ENCODE results near the gene COLGALT1. TPM values are rescaled to one million over a fixed set of nuclear protein-coding genes. Genes with fewer than 3 reads are reported as not detected.

Gene COLGALT1
- total and polyA plus RNA-seq, 2 of the 8 experiments (the other 6 are each of a cell fraction or from before 2014, with no cell fraction given) = 44.7 to 58.1 TPM

DNA sequence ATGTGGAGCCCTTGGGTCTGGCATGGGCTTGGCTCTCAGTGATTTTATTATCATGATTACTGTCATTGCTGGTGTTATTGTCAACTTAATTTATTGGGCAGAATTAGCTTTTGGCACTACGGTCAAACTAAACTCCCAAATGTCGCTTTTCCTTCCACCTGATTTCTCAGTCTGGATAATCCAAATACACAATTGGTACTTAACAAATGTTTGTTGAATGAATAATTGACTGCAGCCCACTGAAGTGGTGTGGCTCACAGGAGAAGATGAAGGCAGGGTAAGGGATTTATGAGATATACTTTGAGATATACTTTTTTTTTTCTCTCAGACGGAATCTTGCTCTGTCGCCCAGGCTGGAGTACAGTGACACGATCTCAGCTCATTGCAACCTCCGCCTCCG lies 1.5 kb downstream of the COLGALT1 start:
- DNase-seq (ENCODE audit: low read depth in 1 of 2, low spot score in 2 of 2) (no peak), FAIRE-seq (no peak)
- Histone ChIP-seq H2BK15ac (ENCODE audit: low read length) (no peak overlapping the region), H3K9ac (replicated peaks in 1 of 4; ENCODE audit: extremely low read depth in 1 of 4, low read depth in 3 of 4, low read length in 3 of 4) (no peak overlapping the region), H3K18ac (ENCODE audit: extremely low read depth, low read length) (no peak overlapping the region), H2BK120ac (replicated peaks; ENCODE audit: low read depth, low read length) (no peak overlapping the region), H3K27ac (ENCODE audit: low read depth, low read length) (no peak overlapping the region), H4K8ac (ENCODE audit: extremely low read depth, insufficient read depth, low read length) (no peak overlapping the region), H3K4me2 (ENCODE audit: insufficient read depth in 1 of 2, low read depth in 2 of 2, low read length in 2 of 2) (no peak overlapping the region; a peak in 1 of 4 replicates), H2AFZ (ENCODE audit: low read length) (no peak overlapping the region), H3K4me1 (replicated peaks in 1 of 4; ENCODE audit: control insufficient read depth in 3 of 4, insufficient read depth in 4 of 4, low read length in 3 of 4) (peaks cover 0 to 7% (median 3%) of the 10 kb centered on the region in 4 experiments; a peak in 5 of 7 replicates), H2AK5ac (ENCODE audit: low read depth, low read length) (no peak overlapping the region), H3K56ac (replicated peaks; ENCODE audit: insufficient read length, low read depth, low read length) (no peak overlapping the region), H3K4me3 (ENCODE audit: extremely low read depth in 1 of 4, insufficient read depth in 2 of 4, low read depth in 3 of 4, low read length in 4 of 4) (no peak overlapping the region), H3K14ac (ENCODE audit: insufficient read length) (no peak overlapping the region), H2BK12ac (ENCODE audit: low read depth, low read length) (no peak overlapping the region), H3K79me1 (ENCODE audit: low read depth, low read length) (no peaks in the 10 kb centered on the region), H3K36me3 (ENCODE audit: control insufficient read depth in 2 of 4, insufficient read depth in 4 of 4, low read length in 3 of 4) (peaks cover 0 to 4% (median 0%) of the 10 kb centered on the region in 4 experiments; a peak in 1 of 8 replicates), H3K79me2 (ENCODE audit: control insufficient read depth in 1 of 2, insufficient read depth in 2 of 2, low read length in 2 of 2) (no peaks in the 10 kb centered on the region; a peak in 1 of 4 replicates), H3K23ac (ENCODE audit: insufficient read length) (no peak overlapping the region), H2BK20ac (ENCODE audit: low read length) (no peak overlapping the region), H3K9me3 (ENCODE audit: insufficient read depth in 2 of 2, low read depth in 1 of 2, low read length in 1 of 2) (no peaks in the 10 kb centered on the region), H3K23me2 (ENCODE audit: low read depth, low read length) (peaks cover 9% of the 10 kb centered on the region; the same call in 1 of the 2 replicates), H3K4ac (replicated peaks; ENCODE audit: insufficient read length, low read depth, low read length) (no peak overlapping the region), H3K27me3 (replicated peaks in 1 of 4; ENCODE audit: control insufficient read depth in 3 of 4, extremely low read depth in 1 of 4, insufficient read depth in 3 of 4, low read length in 3 of 4) (peaks cover 0 to 7% (median 2%) of the 10 kb centered on the region in 4 experiments; a peak in 2 of 7 replicates), H4K91ac (replicated peaks; ENCODE audit: insufficient read length, low read length) (no peak overlapping the region), H2BK5ac (ENCODE audit: low read depth, low read length) (no peak overlapping the region), H4K5ac (ENCODE audit: insufficient read length, low read depth, low read length) (no peak overlapping the region), H4K20me1 (replicated peaks in 1 of 2; ENCODE audit: control insufficient read depth in 1 of 2, insufficient read depth in 2 of 2, low read length in 2 of 2) (peaks cover 2 to 4% of the 10 kb centered on the region in 2 experiments)
- ChIA-PET POLR2A (ENCODE audit: partially characterized antibody) (interaction anchor here (0.9 to 1.5 kb wide), 3 partner anchors 22 to 238 kb away, joined by 3 to 4 read pairs (median 3); partner anchors contain the start of gene B3GNT3), CTCF (ENCODE audit: partially characterized antibody) (interaction anchor here (0.6 to 4.8 kb wide), 14 partner anchors 9 to 842 kb away, joined by 3 to 28 read pairs (median 4); partner anchors contain the start of gene NXNL1)
- TF ChIP-seq ASH2L (IDR thresholded peaks at IDR 0.05; ENCODE audit: low read length) (no peak), ATF2 (IDR thresholded peaks at IDR 0.05; ENCODE audit: low read length) (no peak), MAX (IDR thresholded peaks at IDR 0.05) (no peak), GTF2F1 (IDR thresholded peaks at IDR 0.05; ENCODE audit: borderline replicate concordance, low read depth, low read length) (no peak), EP300 (IDR thresholded peaks at IDR 0.05; ENCODE audit: borderline replicate concordance in 1 of 2, low read depth in 2 of 2, low read length in 2 of 2) (no peak), SP1 (IDR thresholded peaks at IDR 0.05; ENCODE audit: low read depth, low read length) (no peak)
- WGBS, 2 experiments (ENCODE audit: extremely low coverage in 1 of 2, insufficient coverage in 1 of 2, insufficient read length in 1 of 2, insufficient replicate concordance in 2 of 2, low coverage in 1 of 2, low lambda C conversion rate in 2 of 2, missing lambda C conversion rate in 1 of 2) = 82% methylated on average over 7 of the region's 7 CpGs; no CpG with 5 or more reads in 1 of the 2 experiments
